HG03565 (cell line): ENCODE measurements around the gene XYLT1.
A peak's percentile ranks its signal among the peaks of the same experiment; 100 is the strongest.
"Not testable (repeated sequence)": the region's sequence is repeated elsewhere in the genome, so short reads cannot be mapped to it uniquely, and the experiment has no call there.

Experiments
- ATAC-seq: cut with Tn5 transposase; IDR thresholded peaks from one replicate; pipeline ENCODE4 v1.9.1; 2021; ENCODE audit warnings: mild to moderate bottlenecking, moderate library complexity; ENCODE audit not compliant: unreplicated experiment

Gene XYLT1

DNA sequence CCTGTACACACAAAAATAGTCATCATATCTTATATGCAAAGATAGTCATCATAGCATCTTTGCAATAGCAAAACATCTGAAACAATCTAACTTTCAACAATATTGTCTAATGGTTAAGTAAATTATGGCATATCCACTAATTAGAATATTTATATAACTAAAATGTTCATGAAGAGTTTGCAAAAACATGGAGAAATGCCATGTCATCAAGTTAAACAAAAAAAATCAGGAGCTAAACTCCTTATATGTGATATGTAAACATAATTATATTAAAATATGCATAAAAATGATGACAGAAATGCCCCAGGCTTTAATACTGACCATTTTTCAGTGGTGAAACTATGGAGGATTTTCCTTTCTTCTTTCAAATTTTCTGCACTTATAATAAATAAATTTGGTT, 22.3 kb upstream of the XYLT1 start:
- ATAC-seq: no peak

DNA sequence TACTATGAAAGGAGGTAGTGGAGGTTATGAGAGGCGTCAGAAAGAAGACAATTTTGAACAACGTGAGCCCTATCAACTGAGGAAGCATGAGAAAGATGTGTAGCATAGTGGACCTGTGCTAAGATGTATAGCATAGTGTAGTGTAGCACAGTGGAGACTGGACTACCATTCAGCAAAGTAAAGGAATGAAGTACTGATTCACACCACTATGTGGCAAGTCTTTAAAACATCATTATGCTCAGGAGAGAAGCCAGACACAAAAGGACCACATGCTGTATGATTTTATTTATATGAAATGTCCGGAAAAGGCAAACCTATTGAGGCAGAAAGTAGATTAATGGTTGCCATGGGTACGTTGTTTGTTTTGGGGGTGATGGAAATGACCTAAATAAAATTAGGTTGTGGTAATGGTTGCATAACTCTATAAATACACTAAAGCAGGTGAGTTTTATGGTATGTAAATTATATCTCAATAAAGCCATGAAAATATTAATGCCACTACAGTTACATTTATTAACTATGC, 20.4 kb upstream of the XYLT1 start:
- no peak for ATAC-seq

DNA sequence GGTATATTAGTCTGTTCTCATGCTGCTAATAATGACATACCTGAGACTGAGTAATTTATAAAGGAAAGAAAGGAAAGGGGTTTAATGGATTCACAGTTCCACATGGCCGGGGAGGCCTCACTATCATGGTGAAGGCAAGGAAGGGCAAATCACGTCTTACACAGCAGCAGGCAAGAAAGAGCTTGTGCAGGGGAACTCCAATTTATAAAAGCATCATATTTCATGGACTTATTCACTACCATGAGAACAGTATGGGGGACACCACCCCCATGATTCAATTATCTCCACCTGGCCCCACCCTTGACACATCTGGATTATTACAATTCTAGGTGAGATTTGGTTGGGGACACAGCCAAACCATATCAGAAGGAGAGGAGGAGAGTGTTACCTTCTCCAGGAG, 17.7 kb upstream of the XYLT1 start:
- ATAC-seq: no peak

DNA sequence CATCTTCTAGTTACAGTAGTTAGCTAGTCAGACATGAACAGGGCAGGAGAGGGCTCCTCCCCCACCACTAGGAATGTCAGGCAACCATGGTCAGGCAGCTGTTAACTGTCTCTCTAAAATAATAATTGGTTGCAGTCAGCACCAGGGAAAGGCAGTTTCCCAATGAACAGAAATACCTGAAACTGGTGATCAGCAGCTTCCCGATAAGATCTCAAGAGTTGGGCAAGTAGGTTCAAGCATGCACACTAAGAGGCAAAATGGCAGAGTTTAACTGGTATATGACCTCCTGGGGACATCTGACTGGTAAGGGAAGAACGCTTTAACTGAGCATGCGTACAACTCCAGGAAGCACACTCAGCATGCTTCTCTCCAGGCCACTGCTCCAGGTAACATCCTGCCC, 12.6 kb upstream of the XYLT1 start:
- no peak for ATAC-seq

DNA sequence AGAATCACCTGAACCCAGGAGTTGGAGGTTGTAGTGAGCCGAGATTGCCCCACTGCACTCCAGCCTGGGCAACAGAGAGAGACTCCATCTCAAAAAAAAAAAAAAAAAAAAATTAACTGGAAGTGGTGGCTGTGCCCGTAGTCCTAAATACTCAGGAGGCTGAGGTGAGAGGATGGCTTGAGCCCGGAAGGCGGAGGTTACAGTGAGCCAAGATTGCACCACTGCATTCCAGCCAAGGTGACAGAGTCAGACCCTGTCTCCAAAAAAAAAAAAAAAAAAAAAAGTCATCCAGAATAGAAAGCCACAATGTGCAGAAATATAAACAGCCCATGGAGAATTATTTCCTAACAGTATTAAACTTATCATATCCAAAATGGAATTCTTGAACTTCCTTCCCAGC, 11.6 kb upstream of the XYLT1 start:
- ATAC-seq: not testable (repeated sequence)

DNA sequence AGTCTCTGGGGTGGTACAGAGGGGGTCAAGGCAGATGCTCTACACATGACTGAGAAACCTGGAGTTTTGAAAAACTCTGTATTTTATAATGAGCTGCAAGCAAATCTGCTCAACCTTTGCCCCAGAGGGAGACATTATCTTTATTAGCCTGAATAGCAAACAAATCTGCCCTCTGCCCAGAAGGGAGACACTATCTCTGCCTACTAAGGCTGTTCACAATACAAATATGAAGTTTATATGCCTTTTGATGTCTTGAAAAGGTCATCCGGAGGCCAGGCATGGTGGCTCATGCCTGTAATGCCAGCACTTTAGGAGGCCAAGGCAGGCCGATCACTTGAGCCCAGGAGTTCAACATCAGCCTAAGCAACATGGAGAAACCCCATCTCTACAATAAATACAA, 11.0 kb upstream of the XYLT1 start:
- ATAC-seq: no peak

DNA sequence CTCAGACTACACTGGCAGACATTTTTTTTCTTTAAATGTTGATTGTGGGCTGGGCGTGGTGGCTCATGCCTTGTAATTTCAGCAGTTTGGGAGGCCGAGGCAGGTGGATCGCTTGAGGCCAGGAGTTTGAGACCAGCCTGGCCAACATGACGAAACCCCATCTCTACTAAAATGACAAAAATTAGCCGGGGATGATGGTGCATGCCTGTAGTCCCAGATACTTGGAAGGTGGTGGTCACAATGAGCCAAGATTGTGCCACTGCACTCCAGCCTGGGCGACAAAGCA, 6.4 kb upstream of the XYLT1 start:
- not testable (repeated sequence) for ATAC-seq

DNA sequence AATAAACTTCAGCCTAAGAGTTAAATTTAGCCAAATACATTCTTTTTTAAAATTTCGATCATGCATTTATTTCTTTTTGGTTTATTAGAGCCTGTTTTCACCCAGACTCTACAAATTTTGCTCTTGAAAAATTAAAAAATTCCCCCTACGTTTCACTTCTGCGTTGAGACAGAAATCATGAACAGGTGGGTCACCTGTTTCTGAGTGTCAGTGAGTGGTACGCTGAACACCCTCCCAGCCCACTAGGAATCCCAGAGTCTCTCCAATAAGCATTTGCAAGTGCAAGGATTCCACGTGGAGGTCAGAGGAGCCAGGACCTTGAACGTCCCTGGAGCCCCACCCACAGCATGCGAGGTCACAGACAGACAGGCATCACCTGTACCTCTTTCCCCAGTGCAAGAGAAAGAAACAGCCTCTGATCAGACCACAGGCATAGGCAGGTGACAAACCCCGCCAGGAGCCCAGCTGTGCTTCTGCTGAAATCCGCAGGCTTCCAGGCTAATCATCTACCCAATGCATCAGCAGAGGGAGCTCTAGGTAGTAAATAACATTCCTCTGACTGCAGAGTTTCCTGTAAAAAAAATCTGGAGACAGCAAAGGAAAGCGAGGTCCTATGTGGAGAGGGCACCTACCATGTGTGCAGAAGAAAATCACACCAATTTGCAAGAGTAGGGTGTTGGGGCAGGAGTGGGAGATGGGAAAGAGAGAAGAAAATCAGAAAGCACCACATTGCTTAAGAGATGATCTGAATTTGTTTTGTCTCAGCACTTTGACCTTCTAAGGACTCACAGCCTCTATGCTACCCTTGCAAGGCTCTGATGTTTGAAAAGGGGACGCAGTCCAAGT, 5.9 kb upstream of the XYLT1 start:
- ATAC-seq: peak; percentile 43

DNA sequence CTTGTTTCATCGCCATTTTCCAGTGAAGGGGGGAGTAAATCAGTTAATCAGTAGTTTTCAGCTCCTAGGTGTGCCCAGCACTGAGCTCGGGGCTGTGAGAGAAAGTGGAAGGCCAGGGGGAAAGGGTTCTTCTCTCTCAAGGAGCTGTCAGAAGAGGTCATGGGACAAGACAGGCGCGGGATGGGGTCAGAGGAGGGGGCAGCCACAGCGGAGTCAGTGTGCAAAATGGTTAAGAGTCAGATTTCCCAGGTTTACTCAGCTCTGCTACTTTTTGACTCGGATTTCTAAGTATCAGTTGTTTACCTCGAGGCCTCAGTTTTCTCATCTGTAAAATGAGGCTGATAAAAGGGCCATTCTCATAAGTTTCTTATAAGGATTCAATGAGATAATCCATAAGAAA, 4.3 kb upstream of the XYLT1 start:
- ATAC-seq: no peak

DNA sequence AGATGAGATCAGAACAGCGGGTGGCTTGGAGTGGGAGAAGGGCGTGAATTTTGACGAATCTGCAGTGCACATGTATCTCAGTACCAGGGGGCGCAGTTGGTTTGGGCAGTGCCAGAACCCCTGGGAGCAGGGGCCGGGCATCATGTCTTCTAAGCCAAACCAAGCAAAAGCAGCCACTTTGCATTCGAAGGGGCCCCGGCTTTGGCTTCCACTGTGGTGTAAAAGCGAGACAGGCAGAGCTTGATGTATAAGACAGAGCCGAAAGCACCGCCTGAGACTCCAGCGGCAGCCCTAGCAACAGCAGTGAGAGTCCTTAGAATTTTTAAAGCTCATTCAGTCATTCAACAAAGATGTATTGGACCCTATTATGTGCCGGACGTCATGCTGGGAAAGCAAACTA, 3.8 kb upstream of the XYLT1 start:
- no peak for ATAC-seq

DNA sequence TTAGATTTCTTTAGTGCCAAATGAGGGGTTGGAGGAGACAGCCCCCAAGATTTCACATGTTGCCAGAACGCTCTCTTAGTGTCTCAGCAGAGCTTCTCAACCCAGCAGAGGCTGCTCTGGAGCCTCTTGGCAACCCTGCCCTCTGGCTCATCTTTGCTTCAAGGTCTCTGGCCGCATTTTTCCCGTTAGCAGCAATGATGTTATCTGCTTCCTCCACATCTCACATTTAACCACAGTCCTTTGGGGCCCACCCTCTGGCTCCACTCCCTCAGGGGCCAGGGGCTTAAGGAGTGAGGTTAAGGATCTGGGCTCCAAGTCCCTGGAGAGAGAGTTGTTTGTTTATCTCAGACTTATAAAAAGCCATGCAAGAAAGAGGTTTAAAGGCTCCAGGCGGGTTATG, 3.3 kb upstream of the XYLT1 start:
- no peak for ATAC-seq

DNA sequence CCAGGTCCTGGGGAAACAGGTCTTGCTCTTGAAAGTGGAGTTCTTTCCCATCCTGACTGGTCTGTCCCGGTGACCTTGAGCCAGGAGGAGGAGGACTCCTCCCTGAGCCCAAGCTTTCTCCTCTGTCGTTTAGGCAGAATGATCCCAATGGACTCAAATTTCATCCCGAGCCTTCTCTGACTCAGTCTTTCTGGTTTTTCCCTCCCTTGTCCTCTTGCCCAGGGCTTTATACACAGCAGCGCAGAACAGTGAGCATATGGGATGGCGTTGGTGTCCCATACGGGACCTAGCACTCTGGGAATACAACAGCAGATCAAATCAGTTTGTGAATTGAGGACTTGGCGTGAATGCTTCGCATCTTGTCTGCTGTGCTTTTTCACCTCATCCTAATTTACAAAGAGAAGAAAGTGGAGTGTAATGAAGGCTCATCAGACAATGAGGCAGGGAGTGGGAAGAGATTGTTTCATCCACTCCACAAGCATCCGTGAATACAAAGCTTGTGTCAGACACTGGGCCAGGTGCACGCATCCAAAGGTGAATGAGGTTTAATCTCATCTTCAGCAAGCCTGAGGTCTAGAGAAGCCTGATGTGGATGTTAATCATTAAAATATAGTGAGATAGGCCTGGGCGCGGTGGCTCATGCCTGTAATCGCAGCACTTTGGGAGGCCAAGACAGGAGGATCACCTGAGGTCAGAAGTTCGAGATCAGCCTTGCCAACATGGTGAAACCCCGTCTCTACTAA, 1.1 kb upstream of the XYLT1 start:
- no peak for ATAC-seq

DNA sequence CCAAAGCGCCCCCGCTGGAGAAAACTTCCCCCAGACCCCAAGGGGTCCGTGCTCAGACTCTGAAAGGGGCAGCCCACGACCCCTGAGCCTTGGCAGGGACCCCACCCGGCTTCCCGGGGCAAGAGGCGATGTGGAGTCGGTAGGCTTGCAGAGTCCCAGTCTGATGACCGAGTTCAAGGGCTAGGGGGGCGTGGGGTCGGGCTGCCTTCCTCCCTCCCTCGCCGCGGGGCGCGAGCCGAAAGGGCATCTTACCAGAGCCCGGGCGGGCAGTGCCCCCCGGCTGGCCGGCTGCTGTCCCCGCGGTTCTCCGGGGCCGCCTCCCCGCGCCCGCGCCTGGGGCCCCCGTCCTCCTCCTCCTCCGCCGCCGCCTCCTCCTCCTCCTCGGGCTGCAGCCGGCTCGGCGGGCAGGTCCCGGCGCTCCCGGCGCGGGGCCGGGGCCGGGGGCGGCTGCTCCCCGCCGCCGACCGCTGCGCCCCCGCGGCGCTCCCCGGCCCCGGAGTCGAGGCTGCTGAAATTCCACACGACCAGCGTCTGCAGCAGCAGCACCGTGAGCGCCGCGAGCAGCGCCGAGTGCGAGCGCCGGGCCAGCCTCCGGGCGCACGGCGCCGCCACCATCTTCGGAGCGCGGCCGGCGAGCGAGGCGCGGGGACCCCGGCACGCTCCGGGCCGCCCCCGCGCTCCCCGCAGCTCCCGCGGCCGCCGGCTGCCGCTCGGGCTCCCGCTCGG, 415 bp downstream of the XYLT1 start:
- ATAC-seq: no peak

DNA sequence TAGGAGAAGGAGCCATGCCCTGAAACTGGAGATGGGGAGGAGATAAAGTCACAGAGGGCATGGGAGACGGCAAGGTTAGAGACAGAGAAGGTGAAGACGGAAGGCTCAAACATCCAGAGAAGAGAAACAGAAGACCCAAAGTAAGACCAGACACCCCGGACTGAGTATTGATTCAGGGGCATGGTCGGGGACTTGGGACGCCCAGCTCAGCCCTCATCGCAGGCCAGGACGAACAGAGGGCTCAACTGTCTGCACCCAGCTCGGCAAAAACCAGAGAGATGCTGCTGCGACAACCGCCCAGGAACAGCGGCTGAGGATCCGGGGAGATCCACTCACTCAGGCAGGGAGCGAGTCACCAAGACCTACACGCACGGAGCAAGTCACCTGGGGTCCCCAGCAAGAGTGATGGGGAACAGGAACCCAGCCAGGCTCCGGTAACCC, 999 bp downstream of the XYLT1 start:
- ATAC-seq: no peak

DNA sequence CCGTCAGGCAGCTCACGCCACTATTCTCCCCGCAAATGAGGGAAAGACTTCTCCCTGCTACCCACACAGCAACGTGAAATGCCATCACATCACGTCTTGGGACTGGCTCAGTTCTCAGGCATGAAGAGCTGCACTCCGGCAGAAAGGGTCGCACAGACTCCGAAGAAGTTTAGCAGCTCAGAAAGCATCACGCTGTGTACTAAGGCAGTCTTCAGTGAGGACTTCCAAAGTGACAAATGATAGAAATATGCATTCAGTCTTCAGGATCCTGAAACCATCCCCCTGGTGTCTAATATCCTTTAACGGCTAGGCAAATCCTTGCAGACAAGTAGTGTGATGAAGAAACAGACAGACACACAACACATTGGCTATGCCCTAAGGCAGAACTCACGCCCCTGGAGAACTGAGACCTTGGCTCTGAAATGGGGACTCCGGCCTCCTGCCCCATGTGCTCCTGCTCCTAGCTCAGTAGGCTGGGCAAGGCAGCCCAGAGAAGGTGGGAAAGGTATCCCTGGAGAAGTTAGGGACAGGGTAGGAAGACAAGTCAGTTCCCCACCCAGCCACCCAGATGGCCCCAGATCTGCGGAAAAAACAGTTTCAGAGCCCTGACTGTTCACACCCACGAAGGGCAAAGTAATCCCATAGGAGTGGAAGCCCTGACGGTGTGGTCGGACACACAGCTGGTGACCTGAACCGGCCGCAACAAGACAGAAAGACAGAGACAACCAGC, 1.6 kb downstream of the XYLT1 start:
- no peak for ATAC-seq

DNA sequence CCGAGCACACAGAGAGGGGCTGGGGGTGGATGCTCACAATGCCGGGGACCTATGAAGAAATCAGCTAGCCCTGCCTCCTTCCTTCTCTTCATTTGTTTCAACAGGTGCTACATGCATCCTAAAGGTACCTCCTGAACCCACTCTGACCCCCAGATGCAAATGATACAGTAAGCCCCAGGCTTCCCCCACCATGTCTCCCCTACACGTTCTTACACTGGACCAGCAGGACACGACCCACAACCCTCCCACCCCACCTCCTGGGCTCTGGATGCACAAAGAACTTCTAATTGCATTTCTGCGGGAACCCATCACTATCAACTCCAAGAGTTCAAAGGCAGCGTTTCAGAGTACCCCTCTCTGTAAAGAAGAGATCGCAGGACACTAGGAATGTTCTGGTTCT, 2.1 kb downstream of the XYLT1 start:
- ATAC-seq: no peak

DNA sequence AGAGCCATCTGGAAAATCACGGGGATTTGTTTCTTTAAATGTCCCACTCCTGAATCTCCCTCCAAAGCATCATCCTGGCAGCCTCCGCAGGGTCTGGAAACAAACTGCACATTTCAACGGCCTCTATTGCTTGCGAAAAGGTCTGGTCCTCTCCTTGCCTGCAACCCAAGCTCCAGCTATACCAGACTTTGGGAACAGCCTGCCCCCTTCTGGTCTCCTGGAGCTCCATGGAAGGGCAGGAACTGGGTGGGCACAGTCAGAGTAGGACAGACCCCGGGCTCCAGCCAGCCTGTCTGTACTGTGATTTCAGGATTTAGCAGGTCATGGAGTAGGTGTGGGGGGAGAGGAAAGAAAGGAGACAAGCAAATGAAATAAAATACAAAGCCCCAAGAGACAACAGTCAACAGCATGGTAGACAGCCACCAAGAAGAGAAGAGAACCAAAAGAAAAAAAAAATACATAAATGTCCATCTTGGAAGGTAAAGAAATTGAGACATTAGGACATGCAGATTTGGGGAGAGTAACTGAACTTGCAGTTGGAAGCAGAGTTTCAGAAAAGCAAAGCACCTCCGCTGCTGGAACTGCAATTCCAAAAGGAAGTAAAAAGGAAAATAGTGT, 2.7 kb downstream of the XYLT1 start:
- no peak for ATAC-seq

DNA sequence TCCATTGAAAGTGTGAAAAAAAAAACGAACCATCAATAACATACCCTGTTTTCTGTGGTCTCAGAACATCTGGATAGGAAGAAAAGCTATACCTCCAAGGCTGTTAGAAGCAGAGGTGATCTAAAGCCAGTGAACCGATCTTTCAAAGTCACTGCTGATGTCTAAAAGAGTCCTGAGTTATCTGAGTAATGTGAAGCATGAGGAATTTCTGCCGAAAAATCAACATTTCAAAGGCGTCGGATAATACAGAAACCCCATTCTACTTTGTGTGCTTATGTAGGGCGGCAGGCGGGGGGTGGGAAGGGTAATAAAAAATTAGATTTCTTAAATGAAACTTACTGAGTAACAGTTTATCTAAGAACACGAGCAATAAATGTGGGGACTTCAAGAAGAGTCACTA, 3.9 kb downstream of the XYLT1 start:
- ATAC-seq: no peak

DNA sequence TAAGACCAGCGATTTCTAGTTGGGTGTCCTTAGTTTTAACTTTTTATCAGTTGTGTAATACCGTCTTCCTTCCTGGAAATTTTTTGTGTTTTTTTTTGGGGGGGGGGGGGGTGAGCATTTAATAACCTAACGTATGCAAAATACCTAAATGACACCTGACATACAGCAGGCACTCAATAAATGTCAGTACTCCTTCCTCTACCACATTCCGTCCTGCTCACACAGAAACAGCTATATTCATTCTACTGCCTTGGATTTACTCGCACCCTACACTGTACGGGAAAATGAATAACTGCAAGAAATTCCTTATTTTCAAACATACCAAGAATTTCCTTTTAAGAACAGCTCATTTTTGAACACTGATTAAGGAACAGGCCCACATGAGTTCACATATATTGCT, 5.3 kb downstream of the XYLT1 start:
- no peak for ATAC-seq

DNA sequence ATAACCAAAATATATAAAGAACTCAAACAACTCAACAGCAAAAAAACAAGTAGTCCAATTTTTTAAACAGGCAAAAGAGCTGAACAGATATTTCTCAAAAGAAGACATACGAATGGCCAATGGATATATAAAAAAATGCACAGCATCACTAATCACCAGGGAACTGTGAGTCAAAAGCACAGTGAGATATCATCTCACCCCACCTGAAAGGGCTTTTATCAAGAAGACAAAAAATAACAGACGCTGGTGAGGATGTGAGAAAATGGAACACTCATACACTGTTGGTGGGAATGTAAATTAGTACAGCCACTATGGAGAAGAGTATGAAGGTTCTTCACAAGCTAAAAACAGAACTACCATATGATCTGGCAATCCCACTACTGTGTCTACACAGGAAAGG, 7.4 kb downstream of the XYLT1 start:
- ATAC-seq: no peak
